ENCODE results near the gene MBNL1. TPM values are rescaled to one million over a fixed set of nuclear protein-coding genes. Genes with fewer than 3 reads are reported as not detected.
A peak's percentile ranks its signal among the peaks of the same experiment; 100 is the strongest.

The MBNL1 gene
- total and polyA plus RNA-seq, 8 donors, result 15.2 to 73.2 (median 40.2) TPM

DNA sequence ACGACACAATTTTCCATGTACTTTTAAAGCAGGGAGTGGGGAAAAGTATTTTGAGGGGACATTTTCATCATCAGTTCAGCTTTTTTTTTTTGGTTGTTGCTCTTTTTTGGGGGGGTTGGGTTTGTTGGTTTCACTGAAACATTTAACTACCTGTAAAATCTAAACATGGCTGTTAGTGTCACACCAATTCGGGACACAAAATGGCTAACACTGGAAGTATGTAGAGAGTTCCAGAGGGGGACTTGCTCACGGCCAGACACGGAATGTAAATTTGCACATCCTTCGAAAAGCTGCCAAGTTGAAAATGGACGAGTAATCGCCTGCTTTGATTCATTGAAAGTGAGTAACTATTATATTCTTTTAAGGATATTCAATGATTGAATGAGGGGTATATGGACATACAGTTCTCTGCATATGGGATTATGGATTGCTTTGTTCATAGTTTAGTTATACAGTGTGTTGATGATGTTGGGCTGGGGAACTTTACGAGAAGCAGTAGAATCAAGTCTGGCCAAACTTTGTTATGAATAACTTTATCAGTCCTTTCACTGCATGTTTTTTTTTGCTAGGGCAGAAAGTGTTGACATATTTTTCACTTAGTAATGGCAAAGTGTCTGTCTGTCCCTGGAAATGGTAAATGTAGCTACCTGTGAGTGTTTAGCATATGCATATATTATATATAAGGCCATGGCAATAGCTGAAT, 31.5 kb downstream of the MBNL1 start:
- H3K27ac ChIP-seq, result peak overlapping the region in 2 of 4 donors; percentile 87 to 90
- H3K4me1 ChIP-seq, result peaks cover 35 to 74% (median 52%) of the 10 kb centered on the region in 3 donors
- FAIRE-seq (no peak), DNase-seq (no peak), ATAC-seq (no peak)
- H3K36me3 ChIP-seq, result no peaks in the 10 kb centered on the region
- H3K27me3 ChIP-seq, result no peaks in the 10 kb centered on the region
- no peaks in the 10 kb centered on the region for H3K9me3 ChIP-seq
- TF ChIP-seq, protein P1, sequence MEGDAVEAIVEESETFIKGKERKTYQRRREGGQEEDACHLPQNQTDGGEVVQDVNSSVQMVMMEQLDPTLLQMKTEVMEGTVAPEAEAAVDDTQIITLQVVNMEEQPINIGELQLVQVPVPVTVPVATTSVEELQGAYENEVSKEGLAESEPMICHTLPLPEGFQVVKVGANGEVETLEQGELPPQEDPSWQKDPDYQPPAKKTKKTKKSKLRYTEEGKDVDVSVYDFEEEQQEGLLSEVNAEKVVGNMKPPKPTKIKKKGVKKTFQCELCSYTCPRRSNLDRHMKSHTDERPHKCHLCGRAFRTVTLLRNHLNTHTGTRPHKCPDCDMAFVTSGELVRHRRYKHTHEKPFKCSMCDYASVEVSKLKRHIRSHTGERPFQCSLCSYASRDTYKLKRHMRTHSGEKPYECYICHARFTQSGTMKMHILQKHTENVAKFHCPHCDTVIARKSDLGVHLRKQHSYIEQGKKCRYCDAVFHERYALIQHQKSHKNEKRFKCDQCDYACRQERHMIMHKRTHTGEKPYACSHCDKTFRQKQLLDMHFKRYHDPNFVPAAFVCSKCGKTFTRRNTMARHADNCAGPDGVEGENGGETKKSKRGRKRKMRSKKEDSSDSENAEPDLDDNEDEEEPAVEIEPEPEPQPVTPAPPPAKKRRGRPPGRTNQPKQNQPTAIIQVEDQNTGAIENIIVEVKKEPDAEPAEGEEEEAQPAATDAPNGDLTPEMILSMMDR (IDR thresholded peaks at IDR 0.05), result no peak
- WGBS, 2 donors, result 41 to 54% methylated on average over 8 of the region's 8 CpGs
- peak overlapping the region in 2 of 4 donors; percentile 38 to 44 for H3K4me3 ChIP-seq
- intact Hi-C loops (cut with DNase I), result no loop called here

GRCh38 chr3:152301745-152302181, 33.0 kb downstream of the MBNL1 start:
- Histone ChIP-seq H3K4me1 (peaks cover 36 to 81% (median 52%) of the 10 kb centered on the region in 3 donors), H3K4me3 (peak overlapping the region in 1 of 4 donors; percentile 44), H3K9me3 (no peaks in the 10 kb centered on the region), H3K27ac (peak overlapping the region in 2 of 4 donors; percentile 59 to 90), H3K27me3 (no peaks in the 10 kb centered on the region), H3K36me3 (no peaks in the 10 kb centered on the region)
- no peak for DNase-seq
- FAIRE-seq, result no peak
- intact Hi-C loops (cut with DNase I), result no loop called here
- ATAC-seq, result no peak
- WGBS, 2 donors, result 32 to 50% methylated on average over 3 of the region's 3 CpGs
- TF ChIP-seq, protein P1 (IDR thresholded peaks at IDR 0.05), result no peak

DNA sequence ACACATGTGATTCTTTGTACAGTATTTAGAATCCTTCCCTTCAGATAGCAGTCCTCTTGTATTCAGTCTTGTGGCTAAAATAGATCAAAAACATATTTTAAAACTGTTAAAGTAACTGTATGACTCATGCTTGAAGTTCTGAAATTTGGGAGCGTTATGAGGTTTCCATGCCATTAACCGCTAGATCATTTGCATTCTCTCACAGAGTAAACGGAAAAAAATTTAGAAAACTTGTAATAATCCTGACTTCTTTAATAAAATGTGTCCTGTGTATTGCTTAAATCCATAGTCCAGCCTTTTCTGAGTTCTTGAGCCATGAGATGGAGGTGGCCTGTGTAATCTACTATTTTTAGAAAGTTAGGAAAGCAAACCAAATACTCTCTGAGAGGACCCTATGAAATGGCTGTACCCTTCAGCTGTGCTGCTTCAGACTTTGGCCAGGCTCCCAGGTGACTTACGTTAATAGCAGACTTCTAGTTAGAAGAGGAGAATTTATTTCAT, 33.8 kb downstream of the MBNL1 start:
- ATAC-seq, result peak; percentile 51 to 64 (median 62)
- Histone ChIP-seq H3K27ac (peak overlapping the region in 3 of 4 donors; percentile 2 to 90 (median 59)), H3K27me3 (no peaks in the 10 kb centered on the region), H3K4me3 (peak overlapping the region in 2 of 4 donors; percentile 8 to 44), H3K4me1 (peaks cover 43 to 82% (median 57%) of the 10 kb centered on the region in 3 donors), H3K9me3 (no peaks in the 10 kb centered on the region), H3K36me3 (no peaks in the 10 kb centered on the region)
- WGBS, 2 donors, result 9 to 20% methylated on average over 4 of the region's 4 CpGs
- FAIRE-seq, result peak; percentile 47
- peak in 4 of 6 donors; percentile 24 to 58 (median 36) for DNase-seq
- TF ChIP-seq, protein P1 (IDR thresholded peaks at IDR 0.05), result no peak
- intact Hi-C loops (cut with DNase I), result no loop called here

GRCh38 chr3:152304160-152304559, 35.4 kb downstream of the MBNL1 start:
- Histone ChIP-seq H3K27me3 (no peaks in the 10 kb centered on the region), H3K4me1 (peaks cover 37 to 89% (median 64%) of the 10 kb centered on the region in 3 donors), H3K36me3 (no peaks in the 10 kb centered on the region), H3K27ac (no peak overlapping the region), H3K9me3 (no peaks in the 10 kb centered on the region), H3K4me3 (no peak overlapping the region)
- TF ChIP-seq, protein P1 (IDR thresholded peaks at IDR 0.05), result no peak
- intact Hi-C loops (cut with DNase I), result no loop called here
- ATAC-seq (no peak), DNase-seq (no peak), FAIRE-seq (no peak)

- WGBS, 2 donors, result 50 to 52% methylated on average over 2 of the region's 2 CpGs
- no peaks in the 10 kb centered on the region for H3K9me3 ChIP-seq
- TF ChIP-seq, protein P1 (IDR thresholded peaks at IDR 0.05), result no peak
- H3K36me3 ChIP-seq, result no peaks in the 10 kb centered on the region
- H3K4me3 ChIP-seq, result no peak overlapping the region
- H3K27ac ChIP-seq, result no peak overlapping the region
- FAIRE-seq (no peak), ATAC-seq (no peak), DNase-seq (no peak)
- intact Hi-C loops (cut with DNase I), result no loop called here
- no peaks in the 10 kb centered on the region for H3K27me3 ChIP-seq
- peaks cover 37 to 81% (median 64%) of the 10 kb centered on the region in 3 donors for H3K4me1 ChIP-seq
Observed at GRCh38 chr3:152305075-152305474, 36.3 kb downstream of the MBNL1 start.
